Trophoblast cell (in vitro differentiated cells and primary cell): Measurements from ENCODE around the gene ZNF559.
"Not testable (repeated sequence)": the region's sequence is repeated elsewhere in the genome, so short reads cannot be mapped to it uniquely, and the experiment has no call there.

ENCODE experiments used
- DNase-seq, 2 donors: peaks; one replicate each; pipeline ENCODE4 v3.0.0-alpha.2; 2016
- H2AFZ ChIP-seq: 2 replicates; pipeline ENCODE4 v1.6.1; 2013; ENCODE audit warnings: low read length, moderate library complexity, mild to moderate bottlenecking; ENCODE audit not compliant: insufficient read depth, poor library complexity
- H2AK5ac ChIP-seq: 2 replicates; pipeline ENCODE4 v1.6.1; 2013; ENCODE audit warnings: mild to moderate bottlenecking, low read length
- H2BK120ac ChIP-seq: 2 replicates; pipeline ENCODE4 v1.6.1; 2013; ENCODE audit warnings: low read length, mild to moderate bottlenecking, moderate library complexity; ENCODE audit not compliant: insufficient read depth, poor library complexity
- H2BK12ac ChIP-seq: 2 replicates; pipeline ENCODE4 v1.6.1; 2013; ENCODE audit warnings: mild to moderate bottlenecking, low read length, moderate library complexity
- H2BK5ac ChIP-seq: 2 replicates; pipeline ENCODE4 v1.6.1; 2013; ENCODE audit warnings: low read length, low read depth, moderate library complexity, mild to moderate bottlenecking; ENCODE audit not compliant: poor library complexity
- H3K14ac ChIP-seq: 2 replicates; pipeline ENCODE4 v1.6.1; 2013; ENCODE audit warnings: mild to moderate bottlenecking, low read length
- H3K18ac ChIP-seq: 2 replicates; pipeline ENCODE4 v1.6.1; 2013; ENCODE audit warnings: mild to moderate bottlenecking, low read length
- H3K23ac ChIP-seq: 2 replicates; pipeline ENCODE4 v1.6.1; 2013; ENCODE audit warnings: low read length
- H3K27ac ChIP-seq: 2 replicates; pipeline ENCODE4 v1.5.1; 2013; ENCODE audit warnings: low read depth, mild to moderate bottlenecking, inconsistent platforms, low read length, moderate library complexity
- H3K27me3 ChIP-seq: 2 replicates; pipeline ENCODE4 v1.6.1; 2013; ENCODE audit warnings: inconsistent platforms, mild to moderate bottlenecking, low read length, moderate library complexity; ENCODE audit not compliant: insufficient read depth
- H3K36me3 ChIP-seq, 2 experiments: 1 replicate in 1 of 2; 2 replicates in 1 of 2; pipeline ENCODE4 v1.6.1; 2013; ENCODE audit warnings: low read length in 2 of 2, mild to moderate bottlenecking in 2 of 2, moderate library complexity in 1 of 2; ENCODE audit not compliant: insufficient read depth in 2 of 2, control insufficient read depth in 1 of 2
- H3K4ac ChIP-seq: 2 replicates; pipeline ENCODE4 v1.6.1; 2013; ENCODE audit warnings: low read depth, mild to moderate bottlenecking, low read length, moderate library complexity
- H3K4me1 ChIP-seq, 2 experiments: 1 replicate in 1 of 2; 2 replicates in 1 of 2; pipeline ENCODE4 v1.6.1; 2013; ENCODE audit warnings: low read length in 2 of 2, mild to moderate bottlenecking in 2 of 2, moderate library complexity in 1 of 2; ENCODE audit not compliant: insufficient read depth in 2 of 2, control insufficient read depth in 1 of 2
- H3K4me2 ChIP-seq: 2 replicates; pipeline ENCODE4 v1.6.1; 2013; ENCODE audit warnings: inconsistent platforms, mild to moderate bottlenecking, low read length, moderate library complexity
- H3K4me3 ChIP-seq: 2 replicates; pipeline ENCODE4 v1.5.1; 2013; ENCODE audit warnings: mild to moderate bottlenecking, low read depth, low read length, inconsistent platforms
- H3K79me1 ChIP-seq: one replicate; pipeline ENCODE4 v1.6.1; 2013; ENCODE audit warnings: low read length
- H3K79me2 ChIP-seq: 2 replicates; pipeline ENCODE4 v1.6.1; 2013; ENCODE audit warnings: low read length, mild to moderate bottlenecking; ENCODE audit not compliant: control insufficient read depth, insufficient read depth, poor library complexity
- H3K9ac ChIP-seq: 2 replicates; pipeline ENCODE4 v1.6.1; 2013; ENCODE audit warnings: mild to moderate bottlenecking, low read length
- H3K9me3 ChIP-seq: 2 replicates; pipeline ENCODE4 v1.6.1; 2013; ENCODE audit warnings: low read depth, mild to moderate bottlenecking, control low read depth, inconsistent platforms, low read length; ENCODE audit not compliant: insufficient read depth
- H4K12ac ChIP-seq: 2 replicates; pipeline ENCODE4 v1.6.1; 2013; ENCODE audit warnings: low read depth, mild to moderate bottlenecking, low read length, moderate library complexity
- H4K8ac ChIP-seq: 2 replicates; pipeline ENCODE4 v1.6.1; 2013; ENCODE audit warnings: low read depth, mild to moderate bottlenecking, low read length, moderate library complexity
- H4K91ac ChIP-seq: one replicate; pipeline ENCODE4 v1.6.1; 2013; ENCODE audit warnings: low read depth, mild to moderate bottlenecking, low read length, moderate library complexity
- WGBS: extraction: QIAGEN DNeasy Blood & Tissue Kit; methylation state at CpG from one replicate; pipeline ENCODE4 v1.1.7; 2013; ENCODE audit warnings: missing lambda C conversion rate; ENCODE audit not compliant: insufficient read length, insufficient coverage; ENCODE audit errors: extremely low coverage; 5-methylcytosine and 5-hydroxymethylcytosine counted together

The ZNF559 gene

DNA sequence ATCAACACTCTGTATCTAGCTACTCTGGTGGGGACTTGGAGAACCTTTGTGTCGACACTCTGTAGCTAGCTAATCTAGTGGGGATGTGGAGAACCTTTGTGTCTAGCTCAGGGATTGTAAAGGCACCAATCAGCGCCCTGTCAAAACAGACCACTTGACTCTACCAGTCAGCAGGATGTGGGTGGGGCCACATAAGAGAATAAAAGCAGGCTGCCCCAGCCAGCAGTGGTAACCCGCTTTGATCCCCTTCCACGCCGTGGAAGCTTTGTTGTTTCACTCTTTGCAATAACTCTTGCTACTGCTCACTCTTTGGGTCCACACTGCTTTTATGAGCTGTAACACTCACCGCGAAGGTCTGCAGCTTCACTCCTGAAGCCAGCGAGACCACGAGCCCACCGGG is 1.8 kb upstream of the ZNF559 start:
- no CpG with 5 or more reads among the region's 10 CpGs for WGBS
- H3K18ac ChIP-seq: not testable (repeated sequence)

DNA sequence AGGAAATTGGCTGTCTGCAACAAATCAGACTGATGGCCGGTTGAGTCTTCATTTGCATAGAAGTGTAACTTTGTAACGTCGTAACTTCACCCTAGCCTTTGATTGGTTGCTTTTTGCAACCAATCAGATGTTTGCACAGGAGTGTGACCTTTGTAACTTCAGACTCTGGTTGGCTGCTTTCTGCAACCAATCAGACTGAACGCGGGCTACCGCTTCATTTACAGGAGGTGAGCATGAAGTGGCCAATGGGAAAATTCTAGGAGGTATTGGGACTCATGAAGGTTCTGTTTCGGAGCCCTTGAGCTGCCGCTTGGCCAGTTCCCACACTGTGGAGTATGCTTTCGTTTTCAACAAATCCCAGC is 441 bp upstream of the ZNF559 start:
- H2BK120ac ChIP-seq: no peak overlapping the region
- H3K4me1 ChIP-seq: peaks cover 0 to 4% of the 10 kb centered on the region in 2 experiments
- peak overlapping the region; percentile 84 for H3K4me2 ChIP-seq
- no peak overlapping the region for H3K9ac ChIP-seq
- peaks cover 5% of the 10 kb centered on the region for H3K79me1 ChIP-seq
- peak overlapping the region; percentile 66 for H2AFZ ChIP-seq
- H4K8ac ChIP-seq: peak overlapping the region; percentile 55
- no peak overlapping the region for H3K4ac ChIP-seq
- H4K91ac ChIP-seq: no peak overlapping the region
- H3K36me3 ChIP-seq: peaks cover 3 to 7% of the 10 kb centered on the region in 2 experiments
- WGBS: no CpG with 5 or more reads among the region's 9 CpGs
- H4K12ac ChIP-seq: no peak overlapping the region
- peak; percentile 50 to 77 for DNase-seq
- H2AK5ac ChIP-seq: no peak overlapping the region
- peak overlapping the region; percentile 54 for H3K27ac ChIP-seq
- H3K18ac ChIP-seq: no peak overlapping the region
- no peak overlapping the region for H3K14ac ChIP-seq
- no peaks in the 10 kb centered on the region for H3K27me3 ChIP-seq
- no peak overlapping the region for H3K23ac ChIP-seq
- no peak overlapping the region for H2BK12ac ChIP-seq
- no peak overlapping the region for H3K4me3 ChIP-seq
- peaks cover 2% of the 10 kb centered on the region for H3K79me2 ChIP-seq
- H3K9me3 ChIP-seq: peaks cover 12% of the 10 kb centered on the region
- no peak overlapping the region for H2BK5ac ChIP-seq

More for the DNA sequence above, 1.8 kb upstream of the ZNF559 start:
- not testable (repeated sequence) for H3K4me1 ChIP-seq, H4K8ac ChIP-seq, H3K9ac ChIP-seq, H3K79me1 ChIP-seq, H3K79me2 ChIP-seq, H4K91ac ChIP-seq, H2BK12ac ChIP-seq, DNase-seq, H3K4me3 ChIP-seq, H3K14ac ChIP-seq, H3K27me3 ChIP-seq, H3K4me2 ChIP-seq, H3K36me3 ChIP-seq, H2AK5ac ChIP-seq, H2BK5ac ChIP-seq, H2AFZ ChIP-seq, H2BK120ac ChIP-seq, H3K23ac ChIP-seq, H3K4ac ChIP-seq, H4K12ac ChIP-seq, H3K27ac ChIP-seq
- peaks cover 13% of the 10 kb centered on the region for H3K9me3 ChIP-seq

DNA sequence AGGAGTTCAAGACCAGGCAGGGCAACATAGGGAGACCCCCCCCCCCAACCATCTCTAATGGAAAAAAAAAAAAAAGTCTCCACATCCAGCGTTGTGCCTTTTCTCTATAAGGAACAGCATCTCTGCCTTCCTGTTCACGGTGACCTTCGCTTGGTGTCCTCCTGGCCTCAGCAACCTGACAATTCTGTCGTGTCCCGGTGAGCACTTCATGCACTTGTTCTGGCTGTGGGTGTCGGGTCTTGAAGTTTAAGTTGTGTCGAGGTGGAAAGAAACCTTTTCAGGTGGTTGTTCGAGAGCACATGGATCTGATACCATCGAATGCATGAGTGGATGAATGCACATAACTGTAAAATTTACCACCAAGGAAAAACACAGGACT is 594 bp downstream of the ZNF559 start:
- Histone ChIP-seq H3K4ac (peak overlapping the region; percentile 39), H3K27ac (no peak overlapping the region), H3K36me3 (peaks cover 4 to 8% of the 10 kb centered on the region in 2 experiments), H2BK120ac (no peak overlapping the region), H3K79me1 (peaks cover 5% of the 10 kb centered on the region), H2BK5ac (no peak overlapping the region), H2AK5ac (no peak overlapping the region), H3K18ac (no peak overlapping the region), H3K9ac (peak overlapping the region; percentile 83), H2BK12ac (no peak overlapping the region), H3K27me3 (no peaks in the 10 kb centered on the region), H4K91ac (peak overlapping the region; percentile 53), H3K4me2 (peak overlapping the region; percentile 58), H3K14ac (peak overlapping the region; percentile 46), H2AFZ (peak overlapping the region; percentile 79), H3K9me3 (peaks cover 11% of the 10 kb centered on the region), H3K4me3 (peak overlapping the region; percentile 79), H3K79me2 (peaks cover 2% of the 10 kb centered on the region), H3K4me1 (peaks cover 0 to 4% of the 10 kb centered on the region in 2 experiments), H3K23ac (no peak overlapping the region), H4K12ac (peak overlapping the region; percentile 87), H4K8ac (peak overlapping the region; percentile 89)
- no CpG with 5 or more reads among the region's 9 CpGs for WGBS
- no peak for DNase-seq

DNA sequence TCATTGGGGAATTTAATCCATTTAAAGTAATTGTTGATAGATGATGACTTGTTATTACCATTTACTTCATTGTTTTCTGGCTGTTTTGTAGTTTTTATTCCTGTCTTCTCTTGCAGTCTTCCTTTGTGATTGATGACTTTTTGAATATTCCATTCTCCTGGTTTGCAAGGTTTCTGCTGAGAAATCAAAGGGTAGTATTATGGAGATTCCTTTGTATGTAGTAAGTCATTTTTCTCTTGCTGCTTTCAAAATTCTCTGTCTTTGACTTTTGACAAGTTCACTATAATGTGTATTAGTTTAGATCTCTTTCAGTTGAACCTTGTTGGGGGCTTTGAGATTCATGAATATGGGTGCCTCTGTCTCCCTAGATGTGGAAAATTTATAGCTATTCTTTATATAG is 6.0 kb downstream of the ZNF559 start:
- peaks cover 12% of the 10 kb centered on the region for H3K9me3 ChIP-seq
- H3K27ac ChIP-seq: no peak overlapping the region
- H2BK12ac ChIP-seq: no peak overlapping the region
- H3K23ac ChIP-seq: no peak overlapping the region
- no peak for DNase-seq
- no peak overlapping the region for H4K8ac ChIP-seq
- H4K91ac ChIP-seq: no peak overlapping the region
- H2AK5ac ChIP-seq: no peak overlapping the region
- no peak overlapping the region for H2AFZ ChIP-seq
- no peak overlapping the region for H3K18ac ChIP-seq
- no peaks in the 10 kb centered on the region for H3K79me1 ChIP-seq
- H3K14ac ChIP-seq: no peak overlapping the region
- no peak overlapping the region for H3K4me2 ChIP-seq
- no peak overlapping the region for H2BK120ac ChIP-seq
- H4K12ac ChIP-seq: no peak overlapping the region
- H2BK5ac ChIP-seq: no peak overlapping the region
- H3K27me3 ChIP-seq: no peaks in the 10 kb centered on the region
- H3K4ac ChIP-seq: no peak overlapping the region
- no peak overlapping the region for H3K9ac ChIP-seq
- no peaks in the 10 kb centered on the region for H3K79me2 ChIP-seq
- peaks cover 10 to 12% of the 10 kb centered on the region in 2 experiments for H3K36me3 ChIP-seq
- no peak overlapping the region for H3K4me3 ChIP-seq
- no peaks in the 10 kb centered on the region for H3K4me1 ChIP-seq
